GM21717 (cell line): Measurements from ENCODE around the gene LRRC63.
"Not testable (repeated sequence)": the region's sequence is repeated elsewhere in the genome, so short reads cannot be mapped to it uniquely, and the experiment has no call there.

Experiments used
- ATAC-seq: cut with Tn5 transposase; IDR thresholded peaks from one replicate; pipeline ENCODE4 v1.9.1; 2021; ENCODE audit warnings: mild to moderate bottlenecking, moderate library complexity; ENCODE audit not compliant: unreplicated experiment

LRRC63 gene

DNA sequence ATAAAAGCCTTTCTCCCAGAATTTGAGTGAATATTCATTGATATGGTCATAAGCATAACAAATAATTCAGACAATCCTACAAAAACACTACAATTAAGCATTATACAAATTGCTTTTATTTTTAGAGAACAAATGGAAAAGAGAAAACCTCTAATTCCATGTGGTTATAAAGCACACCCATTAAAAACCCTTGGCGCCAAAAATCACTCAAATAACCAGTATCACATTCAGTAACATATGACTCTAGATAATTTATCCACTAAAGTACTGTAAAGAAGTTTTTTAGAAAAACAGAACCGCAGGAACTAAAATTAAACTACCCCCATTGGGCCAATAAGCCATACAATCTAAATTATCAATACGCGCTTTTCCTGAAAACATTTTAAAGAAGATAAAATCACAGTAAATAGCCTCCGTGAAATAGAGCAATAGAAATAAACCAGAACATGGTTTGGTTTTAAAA is 30.3 kb upstream of the LRRC63 start:
- ATAC-seq: no peak

GRCh38 chr13:46181840-46182490 is 29.8 kb upstream of the LRRC63 start, which contains the start of gene LCP1:
Gene LCP1, minus strand, starts transcription at chr13:46182177. Its CDS starts 22,515 bp downstream, at chr13:46159662.
- peak; percentile 65 for ATAC-seq

- no peak for ATAC-seq
These were observed 29.2 kb upstream of the LRRC63 start for GRCh38 chr13:46182491-46182877.

DNA sequence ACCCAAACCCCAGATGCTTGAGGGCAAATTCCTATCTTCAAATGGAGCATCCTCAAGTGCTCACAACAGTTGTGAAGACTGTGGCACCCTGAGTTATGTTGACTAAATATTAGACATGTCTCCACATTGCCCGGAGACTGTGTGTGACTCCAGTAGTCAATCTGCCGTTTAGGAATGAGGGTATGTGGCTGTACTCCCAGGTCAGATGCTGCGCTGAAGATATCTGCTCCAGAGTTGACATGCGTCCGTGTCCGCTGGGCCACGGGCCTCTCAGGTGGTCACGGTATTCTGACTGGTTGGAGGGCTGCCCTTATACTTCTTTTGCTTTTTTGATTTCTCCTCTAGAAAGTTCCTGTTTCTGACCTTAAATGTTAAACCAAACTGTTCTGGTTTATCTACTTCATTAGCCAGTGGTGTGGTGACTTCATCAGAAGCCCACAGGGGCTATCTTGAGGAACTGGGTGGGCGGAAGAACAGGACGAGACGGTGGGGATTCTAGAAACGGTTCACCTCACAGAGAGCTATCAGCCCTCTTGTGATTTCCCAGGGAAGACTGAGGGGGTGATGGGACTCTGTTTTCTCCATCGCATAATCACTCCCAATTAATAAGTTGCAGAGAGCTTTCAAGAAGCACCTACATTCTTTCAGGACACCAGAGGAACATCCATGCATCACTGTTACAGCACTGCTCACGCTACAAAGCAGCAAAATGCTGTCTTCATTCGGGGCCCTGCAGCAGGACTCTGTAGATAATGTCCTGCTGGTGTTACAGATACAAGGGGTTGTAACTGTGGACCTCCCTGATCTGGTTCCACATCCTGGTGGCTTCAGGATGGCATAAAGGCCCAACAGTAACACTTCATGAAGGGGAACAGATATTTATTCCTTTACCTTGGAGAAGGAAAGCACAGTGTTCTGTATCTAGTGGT is 28.4 kb upstream of the LRRC63 start:
- no peak for ATAC-seq

DNA sequence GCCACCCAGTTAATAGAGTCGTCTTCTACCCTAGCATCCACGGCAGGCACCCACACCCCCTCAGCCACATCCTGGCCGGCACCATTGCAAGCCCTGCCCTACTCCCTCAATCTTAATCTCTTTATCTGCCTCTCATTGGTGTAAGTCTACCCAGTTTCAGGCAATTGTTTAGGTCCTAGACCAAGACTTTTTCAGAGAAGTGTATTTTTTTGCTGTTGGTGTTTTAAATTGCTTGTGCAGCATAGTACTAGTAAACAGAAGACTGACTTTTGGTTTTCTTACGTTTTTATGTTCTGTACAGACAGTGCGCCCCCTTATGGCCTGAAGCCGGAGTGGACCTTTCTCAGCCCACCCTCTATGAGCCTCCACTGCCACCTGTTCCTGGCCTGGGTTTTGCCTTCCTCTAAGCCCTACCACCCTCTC is 27.4 kb upstream of the LRRC63 start:
- peak; percentile 42 for ATAC-seq

- ATAC-seq: no peak
These were observed 26.1 kb upstream of the LRRC63 start for GRCh38 chr13:46185634-46186033.

- no peak for ATAC-seq
These were observed 19.3 kb upstream of the LRRC63 start for GRCh38 chr13:46192412-46192811.

GRCh38 chr13:46195016-46195415 is 16.7 kb upstream of the LRRC63 start:
- no peak for ATAC-seq

- no peak for ATAC-seq
These were observed 14.3 kb upstream of the LRRC63 start for GRCh38 chr13:46197299-46198048.

GRCh38 chr13:46198696-46199193 is 13.0 kb upstream of the LRRC63 start:
- no peak for ATAC-seq

DNA sequence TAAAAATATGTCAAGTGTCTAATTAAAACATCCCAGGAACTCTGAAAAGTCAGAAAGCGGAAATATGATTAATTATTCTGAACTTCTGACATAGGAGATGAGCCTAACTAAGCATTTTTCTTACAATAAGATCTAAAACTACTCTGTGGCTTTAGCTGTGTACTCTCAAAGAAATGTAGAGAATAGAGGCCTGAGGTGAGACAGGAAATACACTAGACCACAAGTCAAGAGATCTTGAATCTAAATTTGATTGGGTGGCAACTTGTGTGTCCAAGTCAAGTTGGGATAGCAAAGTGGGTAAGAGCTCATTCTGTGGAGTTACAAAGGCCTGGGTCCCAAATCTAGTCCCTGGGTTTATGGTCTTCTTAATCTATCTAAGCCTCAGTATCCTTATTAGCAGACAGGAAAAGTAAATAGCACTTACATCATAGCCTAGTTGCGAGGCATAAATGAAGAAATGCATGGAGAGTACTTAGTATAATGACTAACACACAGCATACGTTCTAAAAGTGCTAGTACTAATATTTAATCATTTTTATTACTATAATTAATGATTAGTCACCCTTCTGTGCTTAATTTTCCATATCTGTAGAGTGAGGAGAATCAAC is 9.4 kb upstream of the LRRC63 start:
- ATAC-seq: no peak

DNA sequence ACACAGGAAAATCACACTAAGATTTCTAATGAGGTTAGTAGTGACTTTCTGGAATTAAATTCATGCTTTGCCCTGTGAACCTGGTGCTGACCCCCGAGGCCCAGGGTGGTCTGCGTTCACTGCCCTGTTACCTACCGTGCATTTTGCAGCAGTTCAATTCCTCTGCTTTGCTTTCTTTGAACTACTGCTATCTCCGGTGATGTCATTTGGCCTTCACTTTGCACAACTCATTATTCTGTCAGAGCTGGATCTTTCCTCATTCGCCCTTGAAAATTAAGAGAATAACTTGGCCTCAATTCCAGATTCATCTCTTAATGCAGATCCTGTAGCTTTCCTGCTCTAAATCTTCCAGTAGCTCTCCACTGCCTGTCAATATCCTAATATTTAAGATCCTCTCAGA is 8.8 kb upstream of the LRRC63 start:
- no peak for ATAC-seq

- ATAC-seq: no peak
These were observed 5.6 kb upstream of the LRRC63 start for GRCh38 chr13:46206143-46206542.

DNA sequence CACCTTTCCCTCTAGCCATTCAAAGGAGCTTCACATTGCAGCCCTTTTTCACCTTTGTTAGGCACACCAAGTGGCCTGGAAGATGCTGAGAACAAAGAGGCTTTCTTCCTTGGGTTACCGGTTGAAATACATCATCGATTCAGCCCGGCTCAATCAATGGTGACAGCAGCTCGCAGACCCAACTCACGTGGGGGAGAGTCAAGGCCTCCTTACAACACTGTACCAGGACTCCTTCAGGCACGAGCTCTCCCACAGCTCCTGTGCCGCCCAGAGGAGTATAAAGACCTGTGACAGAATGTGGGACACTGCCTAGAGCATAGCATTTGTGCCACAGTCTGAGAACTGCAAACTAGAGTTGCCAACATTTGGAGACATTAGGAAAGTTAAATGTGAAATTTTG is 3.9 kb upstream of the LRRC63 start:
- ATAC-seq: no peak

DNA sequence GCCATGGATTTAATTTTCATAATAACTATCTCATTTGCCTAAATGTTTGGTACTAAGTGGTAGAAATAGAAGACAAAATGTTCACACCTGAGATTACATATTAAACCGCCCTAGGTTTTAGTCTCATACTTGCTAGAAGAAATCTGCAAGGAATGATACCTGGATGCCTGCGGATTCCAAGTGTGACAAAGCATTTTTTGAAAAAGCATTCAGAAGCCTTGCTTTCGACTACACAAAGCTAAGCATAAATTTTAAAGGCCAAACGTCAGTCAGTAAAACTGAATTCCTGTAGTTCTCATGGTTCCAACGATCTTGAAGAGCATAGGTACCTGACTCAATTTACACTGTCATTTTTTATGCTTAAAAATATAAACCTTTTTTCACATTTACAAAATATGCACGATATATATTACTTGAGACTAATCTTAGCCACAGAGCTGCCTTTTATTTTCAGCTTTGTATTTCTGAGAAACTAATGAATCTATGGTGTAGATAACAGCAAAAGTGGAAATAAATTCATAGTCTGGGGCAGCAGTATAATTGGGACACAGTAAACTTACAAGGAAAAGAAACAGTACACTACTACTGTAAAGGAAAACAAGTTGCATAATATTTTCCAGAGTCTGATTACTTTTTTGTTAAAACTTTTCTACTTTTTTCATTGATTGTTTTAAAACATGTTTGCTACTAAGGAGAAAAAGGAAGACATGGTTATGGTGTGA is 1.2 kb upstream of the LRRC63 start:
- ATAC-seq: no peak

GRCh38 chr13:46211116-46211482 is 629 bp upstream of the LRRC63 start:
- ATAC-seq: peak; percentile 30

DNA sequence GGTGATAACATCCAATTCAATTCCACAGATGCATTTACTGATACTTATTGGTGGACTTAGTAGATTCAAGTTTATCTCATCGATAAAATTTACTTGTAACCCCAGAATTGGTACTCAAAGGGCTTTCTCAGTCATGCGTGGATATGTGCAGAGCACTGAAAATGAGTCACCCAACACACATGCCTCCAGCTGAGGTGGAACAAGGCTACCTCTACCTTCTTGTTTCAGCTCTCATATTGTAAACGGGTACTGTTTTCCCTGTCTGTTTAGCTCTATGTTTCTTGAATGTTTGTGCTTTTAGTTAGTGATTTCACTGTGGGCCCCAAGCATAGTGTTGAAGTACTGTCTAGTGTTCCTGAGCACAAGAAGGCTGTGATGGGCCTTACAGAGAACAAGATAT is 1.5 kb downstream of the LRRC63 start:
- no peak for ATAC-seq

GRCh38 chr13:46214741-46215140 is 3.0 kb downstream of the LRRC63 start:
- ATAC-seq: not testable (repeated sequence)

DNA sequence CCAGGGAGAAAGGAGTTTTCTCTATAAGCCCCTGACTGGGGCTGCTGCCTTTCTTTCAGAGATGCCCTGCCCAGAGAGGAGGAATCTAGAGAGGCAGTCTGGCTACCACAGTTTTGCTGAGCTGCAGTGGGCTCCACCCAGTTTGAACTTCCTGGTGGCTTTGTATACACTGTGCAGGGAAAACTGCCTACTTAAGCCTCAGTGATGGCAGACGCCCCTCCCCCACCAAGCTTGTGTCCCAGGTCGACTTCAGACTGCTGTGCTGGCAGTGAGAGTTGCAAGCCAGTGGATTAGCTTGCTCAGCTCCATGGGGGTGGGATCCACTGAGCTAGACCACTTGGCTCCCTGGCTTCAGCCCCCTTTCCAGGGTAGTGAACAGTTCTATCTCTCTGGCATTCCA is 8.5 kb downstream of the LRRC63 start:
- ATAC-seq: not testable (repeated sequence)

GRCh38 chr13:46229251-46229650 is 17.5 kb downstream of the LRRC63 start:
- no peak for ATAC-seq
